ENCODE measurements around the gene CARD14.

CARD14 gene

DNA sequence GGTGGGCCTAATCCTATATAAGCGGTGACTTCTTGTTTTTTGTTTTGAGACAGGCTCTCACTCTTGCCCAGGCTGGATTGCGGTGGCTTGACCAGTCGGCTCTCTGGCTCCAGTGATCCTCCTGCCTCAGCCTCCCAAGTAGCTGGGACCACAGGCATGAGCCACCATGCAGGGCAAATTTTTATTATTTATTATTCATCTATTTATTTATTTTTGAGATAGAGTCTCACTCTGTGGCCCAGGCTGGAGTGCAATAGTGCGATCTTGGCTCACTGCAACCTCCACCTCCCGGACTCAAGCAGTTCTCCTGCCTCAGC lies 86.2 kb downstream of the CARD14 start:
- no peak for DNase-seq

DNA sequence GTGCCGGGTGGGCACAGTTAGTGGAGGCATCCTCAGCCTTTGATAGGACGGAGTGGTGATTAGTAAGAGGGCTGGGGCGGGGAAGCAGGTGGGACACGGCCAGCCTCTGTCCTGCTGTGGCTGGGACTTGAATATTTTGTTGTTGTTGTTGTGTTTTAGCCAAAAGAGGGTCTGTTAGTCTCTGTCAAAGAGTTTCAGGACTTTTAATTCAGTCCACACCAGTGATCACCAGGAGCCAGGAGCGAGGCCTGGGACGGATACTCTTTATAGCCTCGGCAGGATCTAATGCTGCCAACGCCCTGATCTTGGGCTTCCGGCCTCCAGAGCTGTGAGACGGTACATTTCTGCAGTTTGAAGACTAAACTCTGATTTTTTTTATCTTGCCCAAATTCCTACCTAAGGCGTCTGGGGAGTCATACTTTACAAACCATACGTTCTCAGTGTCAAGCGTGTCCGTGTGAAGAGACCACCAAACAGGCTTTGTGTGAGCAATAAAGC lies 87.9 kb downstream of the CARD14 start:
- DNase-seq, result no peak

DNA sequence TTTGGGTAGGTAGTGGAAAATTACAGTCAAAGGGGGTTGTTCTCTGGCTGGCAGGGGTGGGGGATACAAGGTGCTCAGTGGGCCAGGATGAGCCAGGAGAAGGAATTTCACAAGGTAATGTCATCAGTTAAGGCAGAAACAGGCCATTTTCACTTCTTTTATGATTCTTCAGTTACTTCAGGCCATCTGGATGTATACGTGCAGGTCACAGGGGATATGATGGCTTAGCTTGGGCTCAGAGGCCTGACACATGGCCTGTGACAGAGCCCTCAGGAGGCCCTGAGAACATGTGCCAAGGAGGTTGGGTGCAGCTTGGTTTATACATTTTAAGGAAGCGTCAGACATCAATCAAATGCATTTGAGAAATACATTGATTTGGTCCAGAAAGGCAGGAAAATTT lies 88.5 kb downstream of the CARD14 start:
- DNase-seq, result peak; percentile 61
